ENCODE results near the gene POMGNT2. TPM values are rescaled to one million over a fixed set of nuclear protein-coding genes. Genes with fewer than 3 reads are reported as not detected.

The POMGNT2 gene
- total and polyA plus RNA-seq, 4 donors: 5.8 to 6.6 (median 6.5) TPM

DNA sequence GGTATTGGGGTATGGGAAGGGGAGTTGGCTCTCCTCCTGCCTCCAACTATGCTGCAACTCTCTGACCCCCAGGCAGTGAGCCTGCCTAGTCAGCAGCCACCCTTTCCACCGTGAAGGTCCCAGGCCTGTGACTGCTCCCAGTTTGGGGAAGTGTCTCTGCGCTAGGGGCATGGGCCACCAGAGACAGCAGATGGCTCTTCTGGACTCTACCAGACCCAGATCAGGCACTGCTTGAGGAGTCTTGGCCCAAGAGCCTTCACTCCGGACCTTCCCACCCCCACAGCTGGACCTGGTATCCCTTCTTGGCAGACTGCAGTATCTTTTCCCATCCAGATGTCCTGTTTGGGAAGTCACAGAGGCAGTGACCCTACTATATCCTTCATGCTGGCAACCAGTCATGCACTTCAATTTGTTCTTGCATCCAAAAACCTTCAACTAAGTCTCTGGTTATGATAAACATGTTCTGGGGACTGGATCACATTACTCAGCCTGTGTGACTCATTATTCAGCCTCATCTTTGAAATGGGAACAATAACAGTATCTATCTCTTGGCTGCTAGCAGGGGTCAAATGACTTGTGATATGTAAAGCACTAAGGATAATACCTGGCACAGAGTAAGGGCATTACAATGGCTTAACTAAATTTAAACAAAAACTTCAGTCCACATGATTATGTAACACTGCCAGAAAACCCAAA is 62.7 kb downstream of the POMGNT2 start:
- no peak for DNase-seq (ENCODE audit: low spot score)
- peaks cover 0 to 34% (median 28%) of the 10 kb centered on the region in 4 donors for H3K4me1 ChIP-seq (ENCODE audit: control insufficient read depth in 4 of 4, insufficient read depth in 4 of 4, low read length in 3 of 4)
- H3K9ac ChIP-seq (ENCODE audit: low read depth in 1 of 2, low read length in 2 of 2): peak overlapping the region in 1 of 2 donors; percentile 22
- peak overlapping the region; percentile 32 to 42 for H3K27ac ChIP-seq (ENCODE audit: low read depth in 1 of 2, low read length in 2 of 2)
- H3K27me3 ChIP-seq (ENCODE audit: control insufficient read depth in 4 of 4, insufficient read depth in 4 of 4, low read length in 3 of 4): no peaks in the 10 kb centered on the region
- WGBS: 83% methylated on average over 3 of the region's 3 CpGs
- H3K36me3 ChIP-seq (ENCODE audit: control insufficient read depth in 4 of 4, insufficient read depth in 3 of 4, low read depth in 1 of 4, low read length in 3 of 4): peaks cover 0 to 2% (median 0%) of the 10 kb centered on the region in 4 donors
- TF ChIP-seq NR2F2 (IDR thresholded peaks at IDR 0.05) (peak; percentile 91), RXRA (IDR thresholded peaks at IDR 0.05) (no peak)
- TF ChIP-seq, protein P1, sequence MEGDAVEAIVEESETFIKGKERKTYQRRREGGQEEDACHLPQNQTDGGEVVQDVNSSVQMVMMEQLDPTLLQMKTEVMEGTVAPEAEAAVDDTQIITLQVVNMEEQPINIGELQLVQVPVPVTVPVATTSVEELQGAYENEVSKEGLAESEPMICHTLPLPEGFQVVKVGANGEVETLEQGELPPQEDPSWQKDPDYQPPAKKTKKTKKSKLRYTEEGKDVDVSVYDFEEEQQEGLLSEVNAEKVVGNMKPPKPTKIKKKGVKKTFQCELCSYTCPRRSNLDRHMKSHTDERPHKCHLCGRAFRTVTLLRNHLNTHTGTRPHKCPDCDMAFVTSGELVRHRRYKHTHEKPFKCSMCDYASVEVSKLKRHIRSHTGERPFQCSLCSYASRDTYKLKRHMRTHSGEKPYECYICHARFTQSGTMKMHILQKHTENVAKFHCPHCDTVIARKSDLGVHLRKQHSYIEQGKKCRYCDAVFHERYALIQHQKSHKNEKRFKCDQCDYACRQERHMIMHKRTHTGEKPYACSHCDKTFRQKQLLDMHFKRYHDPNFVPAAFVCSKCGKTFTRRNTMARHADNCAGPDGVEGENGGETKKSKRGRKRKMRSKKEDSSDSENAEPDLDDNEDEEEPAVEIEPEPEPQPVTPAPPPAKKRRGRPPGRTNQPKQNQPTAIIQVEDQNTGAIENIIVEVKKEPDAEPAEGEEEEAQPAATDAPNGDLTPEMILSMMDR (IDR thresholded peaks at IDR 0.05; ENCODE audit: low read depth, low read length, missing input control): no peak
- peaks cover 0 to 7% (median 1%) of the 10 kb centered on the region in 4 donors for H3K9me3 ChIP-seq (ENCODE audit: control insufficient read depth in 4 of 4, low read length in 3 of 4)
- no peak overlapping the region for H3K4me3 ChIP-seq (ENCODE audit: low read depth in 1 of 3, low read length in 3 of 3)

DNA sequence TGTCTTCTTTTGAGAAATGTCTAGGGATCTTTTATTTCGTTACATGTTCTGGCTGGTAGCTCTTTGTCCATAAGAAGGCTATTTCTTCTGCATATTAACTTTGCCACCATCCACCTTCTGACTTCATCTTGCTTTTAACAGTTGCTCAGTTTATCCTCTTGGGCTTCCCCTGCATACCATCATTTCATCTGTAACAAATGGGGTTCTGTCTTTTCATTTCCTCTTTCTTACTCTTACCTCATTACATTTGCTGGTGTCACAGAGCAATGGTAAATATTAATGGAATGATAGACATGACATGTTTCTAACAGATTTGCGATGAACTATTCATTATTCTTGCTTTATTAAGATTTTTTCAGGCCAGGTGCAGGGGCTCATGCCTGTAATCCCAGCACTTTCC is 64.4 kb downstream of the POMGNT2 start:
- 97% methylated on average over 2 of the region's 2 CpGs for WGBS
- peaks cover 0 to 4% (median under 1%) of the 10 kb centered on the region in 4 donors for H3K9me3 ChIP-seq (ENCODE audit: control insufficient read depth in 4 of 4, low read length in 3 of 4)
- TF ChIP-seq HNF4G (IDR thresholded peaks at IDR 0.05): no peak
- TF ChIP-seq, protein P2, sequence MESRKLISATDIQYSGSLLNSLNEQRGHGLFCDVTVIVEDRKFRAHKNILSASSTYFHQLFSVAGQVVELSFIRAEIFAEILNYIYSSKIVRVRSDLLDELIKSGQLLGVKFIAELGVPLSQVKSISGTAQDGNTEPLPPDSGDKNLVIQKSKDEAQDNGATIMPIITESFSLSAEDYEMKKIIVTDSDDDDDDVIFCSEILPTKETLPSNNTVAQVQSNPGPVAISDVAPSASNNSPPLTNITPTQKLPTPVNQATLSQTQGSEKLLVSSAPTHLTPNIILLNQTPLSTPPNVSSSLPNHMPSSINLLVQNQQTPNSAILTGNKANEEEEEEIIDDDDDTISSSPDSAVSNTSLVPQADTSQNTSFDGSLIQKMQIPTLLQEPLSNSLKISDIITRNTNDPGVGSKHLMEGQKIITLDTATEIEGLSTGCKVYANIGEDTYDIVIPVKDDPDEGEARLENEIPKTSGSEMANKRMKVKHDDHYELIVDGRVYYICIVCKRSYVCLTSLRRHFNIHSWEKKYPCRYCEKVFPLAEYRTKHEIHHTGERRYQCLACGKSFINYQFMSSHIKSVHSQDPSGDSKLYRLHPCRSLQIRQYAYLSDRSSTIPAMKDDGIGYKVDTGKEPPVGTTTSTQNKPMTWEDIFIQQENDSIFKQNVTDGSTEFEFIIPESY (IDR thresholded peaks at IDR 0.05): no peak
- TF ChIP-seq SP1 (IDR thresholded peaks at IDR 0.05): no peak
- TF ChIP-seq NR2F2 (IDR thresholded peaks at IDR 0.05): no peak
- TF ChIP-seq FOXA1 (IDR thresholded peaks at IDR 0.05): no peak
- no peak for TF ChIP-seq RAD21 (IDR thresholded peaks at IDR 0.05)
- TF ChIP-seq, protein P3, sequence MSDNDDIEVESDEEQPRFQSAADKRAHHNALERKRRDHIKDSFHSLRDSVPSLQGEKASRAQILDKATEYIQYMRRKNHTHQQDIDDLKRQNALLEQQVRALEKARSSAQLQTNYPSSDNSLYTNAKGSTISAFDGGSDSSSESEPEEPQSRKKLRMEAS (IDR thresholded peaks at IDR 0.05): no peak
- no peak for TF ChIP-seq EGR1 (IDR thresholded peaks at IDR 0.05; ENCODE audit: low read depth in 2 of 2)
- TF ChIP-seq, protein P4, sequence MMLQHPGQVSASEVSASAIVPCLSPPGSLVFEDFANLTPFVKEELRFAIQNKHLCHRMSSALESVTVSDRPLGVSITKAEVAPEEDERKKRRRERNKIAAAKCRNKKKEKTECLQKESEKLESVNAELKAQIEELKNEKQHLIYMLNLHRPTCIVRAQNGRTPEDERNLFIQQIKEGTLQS (IDR thresholded peaks at IDR 0.05): no peak
- no peak for TF ChIP-seq TAF1 (conservative IDR thresholded peaks at IDR 0.05)
- TF ChIP-seq, protein P5, sequence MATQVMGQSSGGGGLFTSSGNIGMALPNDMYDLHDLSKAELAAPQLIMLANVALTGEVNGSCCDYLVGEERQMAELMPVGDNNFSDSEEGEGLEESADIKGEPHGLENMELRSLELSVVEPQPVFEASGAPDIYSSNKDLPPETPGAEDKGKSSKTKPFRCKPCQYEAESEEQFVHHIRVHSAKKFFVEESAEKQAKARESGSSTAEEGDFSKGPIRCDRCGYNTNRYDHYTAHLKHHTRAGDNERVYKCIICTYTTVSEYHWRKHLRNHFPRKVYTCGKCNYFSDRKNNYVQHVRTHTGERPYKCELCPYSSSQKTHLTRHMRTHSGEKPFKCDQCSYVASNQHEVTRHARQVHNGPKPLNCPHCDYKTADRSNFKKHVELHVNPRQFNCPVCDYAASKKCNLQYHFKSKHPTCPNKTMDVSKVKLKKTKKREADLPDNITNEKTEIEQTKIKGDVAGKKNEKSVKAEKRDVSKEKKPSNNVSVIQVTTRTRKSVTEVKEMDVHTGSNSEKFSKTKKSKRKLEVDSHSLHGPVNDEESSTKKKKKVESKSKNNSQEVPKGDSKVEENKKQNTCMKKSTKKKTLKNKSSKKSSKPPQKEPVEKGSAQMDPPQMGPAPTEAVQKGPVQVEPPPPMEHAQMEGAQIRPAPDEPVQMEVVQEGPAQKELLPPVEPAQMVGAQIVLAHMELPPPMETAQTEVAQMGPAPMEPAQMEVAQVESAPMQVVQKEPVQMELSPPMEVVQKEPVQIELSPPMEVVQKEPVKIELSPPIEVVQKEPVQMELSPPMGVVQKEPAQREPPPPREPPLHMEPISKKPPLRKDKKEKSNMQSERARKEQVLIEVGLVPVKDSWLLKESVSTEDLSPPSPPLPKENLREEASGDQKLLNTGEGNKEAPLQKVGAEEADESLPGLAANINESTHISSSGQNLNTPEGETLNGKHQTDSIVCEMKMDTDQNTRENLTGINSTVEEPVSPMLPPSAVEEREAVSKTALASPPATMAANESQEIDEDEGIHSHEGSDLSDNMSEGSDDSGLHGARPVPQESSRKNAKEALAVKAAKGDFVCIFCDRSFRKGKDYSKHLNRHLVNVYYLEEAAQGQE (IDR thresholded peaks at IDR 0.05): no peak
- TF ChIP-seq, protein P1 (IDR thresholded peaks at IDR 0.05; ENCODE audit: low read depth, low read length, missing input control): no peak
- no peak for TF ChIP-seq JUND (IDR thresholded peaks at IDR 0.05)
- TF ChIP-seq GABPA (IDR thresholded peaks at IDR 0.05 in 1 of 2, conservative IDR thresholded peaks at IDR 0.05 in 1 of 2): no peak
- no peak for TF ChIP-seq FOXA2 (IDR thresholded peaks at IDR 0.05)
- no peak for TF ChIP-seq HNF4A (conservative IDR thresholded peaks at IDR 0.05)
- TF ChIP-seq RXRA (IDR thresholded peaks at IDR 0.05): no peak
- no peak for TF ChIP-seq YY1 (IDR thresholded peaks at IDR 0.05)

More for the DNA sequence above, 64.4 kb downstream of the POMGNT2 start:
- no peak overlapping the region for H3K27ac ChIP-seq (ENCODE audit: low read depth in 1 of 2, low read length in 2 of 2)
- no peak overlapping the region for H3K9ac ChIP-seq (ENCODE audit: low read depth in 1 of 2, low read length in 2 of 2)
- peaks cover 0 to 3% (median 0%) of the 10 kb centered on the region in 4 donors for H3K36me3 ChIP-seq (ENCODE audit: control insufficient read depth in 4 of 4, insufficient read depth in 3 of 4, low read depth in 1 of 4, low read length in 3 of 4)
- DNase-seq (ENCODE audit: low spot score): no peak
- H3K4me1 ChIP-seq (ENCODE audit: control insufficient read depth in 4 of 4, insufficient read depth in 4 of 4, low read length in 3 of 4): peaks cover 0 to 34% (median 28%) of the 10 kb centered on the region in 4 donors
- H3K27me3 ChIP-seq (ENCODE audit: control insufficient read depth in 4 of 4, insufficient read depth in 4 of 4, low read length in 3 of 4): no peaks in the 10 kb centered on the region
- no peak overlapping the region for H3K4me3 ChIP-seq (ENCODE audit: low read depth in 1 of 3, low read length in 3 of 3)

All from liver (tissue), 9 donors.